GM21717 (cell line): Measurements from ENCODE around the gene EAF2.
A peak's percentile ranks its signal among the peaks of the same experiment; 100 is the strongest.

Experiments
- ATAC-seq: cut with Tn5 transposase; IDR thresholded peaks from one replicate; pipeline ENCODE4 v1.9.1; 2021; ENCODE audit warnings: mild to moderate bottlenecking, moderate library complexity; ENCODE audit not compliant: unreplicated experiment

Gene EAF2

DNA sequence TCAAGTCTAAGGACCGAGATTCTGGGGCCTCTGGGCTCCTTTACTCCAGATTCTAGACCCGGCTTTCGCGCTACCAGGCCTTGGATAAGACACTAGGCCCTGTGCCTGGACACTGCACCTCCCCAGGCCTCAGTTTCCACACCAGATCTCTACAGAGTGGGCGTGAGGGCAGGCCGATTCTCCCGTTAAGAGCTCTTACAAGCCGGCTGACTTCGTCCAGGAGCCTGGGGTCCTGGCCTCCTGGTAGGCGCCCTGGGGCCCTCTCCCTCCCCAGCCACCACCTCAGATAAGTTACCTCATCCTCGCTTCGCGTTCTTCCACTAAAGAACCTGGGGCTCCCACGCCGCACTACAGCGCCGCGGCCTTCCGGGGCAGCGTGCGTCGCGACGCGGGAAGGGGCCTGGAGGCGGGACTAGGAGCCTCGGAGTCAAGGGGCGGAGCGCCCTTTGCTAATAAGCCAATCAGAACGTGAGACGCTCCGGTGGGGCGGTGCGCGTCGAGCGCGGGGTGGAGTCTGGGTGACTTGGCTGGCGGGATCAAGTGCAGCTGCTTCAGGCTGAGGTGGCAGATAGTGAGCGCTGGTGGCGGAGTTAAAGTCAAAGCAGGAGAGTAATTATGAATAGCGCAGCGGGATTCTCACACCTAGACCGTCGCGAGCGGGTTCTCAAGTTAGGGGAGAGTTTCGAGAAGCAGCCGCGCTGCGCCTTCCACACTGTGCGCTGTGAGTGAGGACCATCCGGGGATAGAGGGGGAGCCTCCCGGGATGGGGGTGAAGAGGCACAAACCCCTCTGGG, at the start of gene EAF2, which contains the start of gene IQCB1:
Gene EAF2, plus strand, starts transcription at position 539 of the 794 bp plus-strand sequence. Its CDS starts 77 bp downstream, at position 616.
Gene IQCB1, minus strand, starts transcription at position 390 of the 794 bp plus-strand sequence. CDS start 6,100 bp downstream, outside the sequence.
- peak; percentile 98 for ATAC-seq

DNA sequence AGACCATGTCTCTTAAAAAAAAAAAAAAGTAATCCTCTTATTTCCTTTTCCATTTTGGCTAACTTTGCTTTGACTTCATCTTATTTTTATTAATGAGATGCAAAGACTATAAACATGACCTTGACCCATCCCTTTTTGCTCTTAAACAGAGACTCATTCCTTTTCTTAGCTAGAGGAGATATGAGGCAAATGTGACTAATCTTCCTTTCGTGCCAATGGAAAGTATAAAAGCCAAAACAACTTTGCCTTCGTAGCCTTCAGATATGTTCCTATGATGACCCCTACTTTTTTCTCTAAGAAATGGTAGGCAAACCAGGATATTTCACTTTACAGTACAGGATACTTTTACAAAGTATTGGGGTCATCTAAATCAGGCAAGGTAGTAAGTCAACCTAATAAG, 48.5 kb upstream of the EAF2 start:
- ATAC-seq: no peak

DNA sequence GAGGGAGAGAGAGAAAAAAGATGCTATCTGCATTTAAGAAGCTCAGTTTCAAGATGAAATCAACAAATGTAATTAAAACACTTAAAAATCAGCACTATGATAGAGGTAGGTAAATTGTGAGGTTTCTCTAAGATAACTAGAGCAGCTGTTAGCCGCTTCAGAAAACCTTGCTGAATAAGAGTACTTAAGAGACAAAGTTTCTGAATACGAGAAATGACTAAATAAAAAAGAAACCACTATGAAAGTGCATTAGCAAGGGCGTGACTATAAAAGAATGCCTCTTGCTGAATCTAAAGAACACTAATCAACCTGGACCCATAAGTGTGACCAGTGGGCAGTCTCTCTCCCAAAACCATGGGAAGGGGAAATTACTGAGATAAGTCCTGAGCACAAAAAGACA, 41.9 kb upstream of the EAF2 start:
- ATAC-seq: no peak

DNA sequence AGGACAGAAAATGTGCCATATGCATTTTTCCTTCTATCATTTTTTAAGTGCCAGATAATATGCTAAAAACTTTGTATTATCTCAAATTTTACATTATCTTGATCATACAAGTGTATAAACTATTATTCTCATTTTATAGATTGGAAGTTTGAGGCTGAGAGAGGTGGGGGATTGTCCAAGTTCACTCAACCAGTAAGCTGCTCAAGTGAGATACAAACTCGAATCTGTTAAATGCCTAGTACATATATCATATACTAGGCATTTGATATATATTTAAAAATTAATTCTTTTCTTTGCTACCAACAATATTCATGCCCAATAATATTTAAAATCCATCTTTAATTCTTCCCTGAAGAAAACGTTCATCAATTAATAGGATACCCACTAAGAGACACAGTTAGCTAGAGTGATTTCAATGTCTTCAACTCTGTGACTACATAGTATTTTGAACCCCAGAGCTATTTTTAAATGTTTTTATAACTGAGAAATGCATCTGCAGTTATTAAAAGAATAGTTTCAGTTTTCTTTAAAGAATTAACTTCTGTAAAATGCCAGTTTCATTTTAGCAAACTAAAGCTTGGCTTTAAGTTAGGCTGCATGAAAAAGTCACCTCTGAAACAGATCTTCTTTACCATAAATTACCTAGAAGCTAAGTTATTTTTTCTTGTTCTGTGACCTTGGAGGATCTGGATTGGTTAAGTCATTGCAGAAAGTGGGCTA, 40.6 kb upstream of the EAF2 start:
- peak; percentile 45 for ATAC-seq

DNA sequence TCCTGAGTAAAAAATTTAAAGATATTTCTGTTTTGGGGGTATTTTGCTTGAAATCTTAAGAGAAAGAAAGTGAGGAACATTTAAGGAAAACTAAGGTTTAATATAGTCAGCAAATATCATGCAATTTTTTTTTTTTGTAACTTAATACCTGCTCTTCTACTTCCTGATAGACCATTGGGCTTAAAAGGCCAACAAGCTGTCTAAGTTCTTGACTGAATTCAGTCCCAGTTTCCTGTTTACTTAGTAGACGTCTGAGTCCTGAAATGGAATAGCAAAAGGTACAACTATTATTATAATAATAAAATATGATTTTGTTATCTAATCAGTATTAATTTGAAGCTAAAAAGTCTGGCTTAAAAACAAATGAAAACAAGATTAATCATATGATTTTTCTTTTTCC, 38.0 kb upstream of the EAF2 start:
- ATAC-seq: no peak

DNA sequence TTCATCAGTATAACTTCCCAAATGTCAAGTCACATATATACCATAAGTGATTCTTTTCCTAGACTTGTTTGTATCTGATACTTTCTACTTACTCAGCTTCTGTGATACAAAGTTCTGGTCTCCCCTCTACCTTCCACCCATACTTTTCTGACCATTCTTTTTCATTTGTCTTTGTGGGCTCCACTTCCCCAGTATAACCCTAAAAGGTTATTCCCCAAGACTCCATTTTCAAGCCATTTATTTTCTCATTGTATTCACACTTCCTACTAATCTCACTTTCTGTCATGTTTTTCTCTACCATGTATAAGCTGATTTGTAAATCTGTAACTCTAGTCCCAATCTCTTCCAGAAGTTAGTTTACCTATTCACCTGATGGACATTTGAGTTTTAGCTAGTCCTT, 34.1 kb upstream of the EAF2 start:
- ATAC-seq: no peak

DNA sequence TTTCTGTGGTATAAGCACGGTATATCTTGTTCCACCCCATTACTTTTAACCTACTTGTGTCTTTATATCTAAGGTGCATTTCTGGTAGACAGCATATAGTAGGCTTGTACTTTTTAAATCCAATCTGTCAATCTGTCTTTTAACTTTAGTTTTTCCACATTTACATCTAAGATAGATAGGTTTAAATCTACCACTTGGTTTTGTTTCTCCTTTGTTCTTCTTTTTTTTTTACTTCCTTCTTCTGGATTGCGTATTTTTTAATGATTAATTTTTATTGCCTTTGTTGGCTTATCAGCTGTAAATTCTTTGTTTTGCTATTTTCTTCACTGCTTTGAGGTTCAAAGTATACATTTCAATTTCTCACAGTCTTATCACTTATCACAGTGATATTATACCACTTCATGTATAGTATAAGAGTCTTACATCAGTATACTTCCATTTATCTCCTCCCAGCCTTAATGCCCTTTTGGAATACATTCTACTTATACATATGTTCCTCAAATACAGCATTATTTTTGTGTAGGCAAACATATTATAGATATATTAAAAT, 31.2 kb upstream of the EAF2 start:
- ATAC-seq: no peak

DNA sequence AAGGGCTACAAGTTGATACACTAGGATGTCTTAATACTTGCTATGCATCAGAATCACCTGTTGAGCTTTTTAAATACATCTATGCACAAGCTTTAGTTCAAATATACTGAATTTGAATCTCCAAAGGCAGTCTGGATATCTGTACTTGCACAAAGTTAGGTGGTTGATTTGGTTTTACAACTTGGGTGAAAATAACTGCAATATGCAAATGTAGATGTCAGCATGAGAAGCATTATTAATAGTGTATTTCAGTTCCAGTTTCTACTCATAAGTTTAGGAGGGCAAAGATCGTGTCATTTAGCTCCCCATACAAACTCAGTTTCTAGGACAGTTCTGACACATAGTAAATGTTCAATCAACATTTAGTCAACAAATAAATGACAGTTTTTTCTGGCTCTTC, 25.8 kb upstream of the EAF2 start:
- ATAC-seq: peak; percentile 93

DNA sequence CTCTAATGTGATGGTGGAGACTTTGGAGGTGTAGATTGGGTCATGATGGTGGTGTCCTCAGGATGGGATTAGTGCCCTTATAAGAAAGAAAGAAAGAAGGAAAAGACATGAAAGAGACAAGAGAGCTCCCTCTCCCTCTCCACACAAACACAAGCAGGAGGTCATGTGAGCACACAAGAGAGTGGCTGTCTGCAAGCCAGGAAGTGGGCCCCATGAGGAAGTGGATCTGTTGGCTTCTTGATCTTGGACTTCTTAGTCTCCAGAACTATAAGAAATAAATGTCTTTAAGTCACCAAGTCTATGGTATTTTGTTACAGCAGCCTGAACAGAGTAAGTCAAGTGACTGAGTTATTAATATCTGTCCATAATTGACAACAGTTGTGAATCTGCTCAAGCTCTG, 17.3 kb upstream of the EAF2 start:
- no peak for ATAC-seq

DNA sequence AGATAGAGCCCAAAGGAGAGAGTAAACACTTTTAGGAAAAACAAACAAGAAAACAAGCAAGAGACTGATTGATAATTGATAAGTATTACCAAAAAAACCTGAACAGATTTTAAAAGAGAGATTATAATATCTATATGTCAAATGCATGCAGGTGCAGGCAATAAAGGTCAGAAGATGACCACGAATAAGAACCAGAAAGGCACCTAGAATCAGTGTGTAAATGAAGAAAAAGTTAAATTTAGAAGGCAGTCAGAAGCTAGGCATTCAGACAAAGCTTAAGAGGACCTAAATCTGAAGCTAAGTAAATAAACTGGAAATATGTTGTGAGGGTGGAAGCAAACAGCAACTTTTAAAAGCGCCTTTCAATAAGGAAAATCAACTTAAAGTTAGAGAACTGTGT, 16.4 kb upstream of the EAF2 start:
- ATAC-seq: no peak

DNA sequence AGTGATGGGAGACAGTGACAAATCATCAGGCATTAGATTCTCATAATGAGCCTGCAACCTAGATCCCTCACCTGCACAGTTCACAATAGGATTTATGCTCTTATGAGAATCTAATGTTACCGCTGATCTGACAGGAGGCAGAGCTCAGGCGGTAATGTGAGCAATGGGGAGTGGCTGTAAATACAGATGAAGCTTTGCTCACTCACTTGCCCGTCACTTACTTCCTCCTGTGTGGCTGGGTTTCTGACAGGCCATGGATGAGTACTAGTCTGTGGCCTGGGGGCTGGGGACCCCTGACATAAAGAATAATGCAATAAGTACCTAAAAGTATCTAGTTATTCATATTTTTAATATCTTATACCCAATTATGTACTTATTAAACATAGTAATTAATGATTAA, 15.8 kb upstream of the EAF2 start:
- no peak for ATAC-seq

DNA sequence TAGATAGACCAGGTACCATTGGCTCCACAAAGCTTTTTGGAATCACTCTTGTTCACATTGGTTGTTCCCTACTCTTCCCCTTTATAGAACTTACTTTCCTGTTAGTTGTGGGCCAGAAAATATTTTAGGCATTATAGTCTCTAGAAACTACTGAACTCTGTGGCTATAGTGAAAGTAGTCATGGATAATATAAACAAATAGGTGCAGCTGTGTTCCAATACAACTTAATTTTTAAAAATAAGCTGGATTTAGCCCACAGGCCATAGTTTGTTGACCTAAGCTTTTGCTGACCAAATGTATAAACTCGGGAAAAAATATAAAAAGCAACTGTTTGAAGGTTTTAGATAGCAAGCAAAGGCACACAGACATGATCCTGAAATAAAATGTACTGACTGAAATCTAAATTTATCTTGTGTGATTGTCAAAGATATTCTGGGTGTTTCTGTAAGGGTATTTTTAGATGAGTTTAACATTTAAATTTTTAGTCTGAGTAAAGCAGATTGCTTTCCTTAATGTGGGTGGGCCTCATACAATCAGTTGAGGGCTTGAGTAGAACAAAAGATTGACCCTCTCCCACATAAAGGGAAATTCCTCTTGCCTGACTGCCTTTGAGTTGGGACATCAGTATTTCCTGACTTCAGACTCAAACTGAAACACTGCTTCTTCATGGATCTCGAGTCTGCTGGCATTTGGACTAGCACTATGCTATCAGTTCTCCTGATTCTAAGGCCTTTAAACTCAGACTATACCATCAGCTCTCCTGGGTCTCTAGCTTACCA, 13.4 kb upstream of the EAF2 start:
- ATAC-seq: no peak

DNA sequence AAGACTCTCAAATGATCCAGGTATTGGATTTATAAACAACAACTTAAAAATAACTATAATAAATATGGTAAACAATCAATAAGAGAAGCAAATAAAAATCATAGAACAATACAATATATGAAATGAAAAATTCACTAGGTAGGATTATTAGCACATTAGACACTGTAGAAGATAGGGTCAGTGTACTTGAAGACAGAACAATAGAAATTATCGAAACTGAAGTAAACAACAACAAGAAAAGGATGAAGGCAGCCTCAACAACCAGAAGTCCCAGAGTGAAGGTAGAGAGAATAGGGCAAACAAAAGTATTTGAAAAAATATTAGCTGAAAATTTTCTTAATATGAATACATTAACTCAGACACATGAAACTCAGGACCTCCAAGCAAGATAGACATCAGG, 12.0 kb upstream of the EAF2 start:
- ATAC-seq: no peak

DNA sequence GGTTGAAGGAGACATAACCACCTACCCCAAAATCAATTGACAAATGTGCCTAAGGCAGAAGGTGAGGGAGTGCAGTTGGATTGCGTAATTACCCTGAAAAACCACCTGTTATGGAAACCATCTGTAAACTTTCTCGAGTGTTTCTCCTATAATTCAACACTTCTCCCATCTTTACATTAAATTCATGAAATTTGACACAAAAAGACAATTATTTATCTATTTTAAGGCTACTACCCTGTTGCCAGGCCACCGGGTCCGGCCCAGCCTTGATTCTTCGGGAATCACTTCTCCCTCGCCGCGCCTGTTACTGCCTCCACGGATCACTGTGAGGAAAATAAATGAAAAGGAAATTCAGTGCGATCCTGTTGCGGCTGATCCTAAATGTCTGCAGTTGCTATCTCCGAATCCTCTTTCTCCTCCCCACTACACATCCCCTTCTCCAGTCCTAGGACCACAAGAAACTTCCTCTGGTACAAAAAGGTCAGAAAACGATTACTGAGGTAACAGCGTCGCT, 795 bp upstream of the EAF2 start:
- no peak for ATAC-seq

DNA sequence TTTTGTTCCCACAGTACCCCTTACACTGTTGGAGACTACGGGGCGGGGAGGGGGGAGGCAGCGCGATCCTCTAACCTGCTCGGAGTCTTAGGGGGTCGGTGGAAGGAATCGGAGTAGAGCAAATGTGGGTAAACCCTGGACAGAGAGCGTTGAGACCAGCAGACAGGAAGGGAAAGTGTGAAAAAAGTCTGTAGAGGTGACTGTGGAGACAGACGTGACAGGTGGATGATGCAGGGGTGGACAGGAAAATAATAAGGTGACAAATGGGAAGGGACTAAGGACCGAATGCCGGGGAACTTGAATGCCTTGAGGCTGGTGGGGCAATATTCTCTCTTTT, 424 bp downstream of the EAF2 start:
- ATAC-seq: peak; percentile 24

DNA sequence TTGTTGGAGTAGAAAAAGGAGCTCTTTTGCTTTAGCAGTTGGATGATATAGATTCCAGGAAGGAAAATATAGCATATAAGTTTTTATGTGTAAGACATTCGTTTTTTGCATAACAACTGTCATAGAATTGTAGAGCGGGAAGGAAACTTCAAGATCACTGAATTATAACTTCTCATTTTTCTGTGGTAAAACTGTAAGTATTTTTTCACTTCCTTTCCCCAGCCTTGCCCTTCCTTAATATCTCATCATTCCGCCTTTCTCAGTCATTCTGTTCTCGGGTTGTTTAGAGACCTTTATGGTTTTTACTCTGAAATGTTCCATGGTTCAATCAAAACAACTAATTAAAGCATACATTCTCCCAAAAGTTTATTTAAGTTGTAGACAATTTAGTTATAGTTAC, 1.1 kb downstream of the EAF2 start:
- no peak for ATAC-seq

DNA sequence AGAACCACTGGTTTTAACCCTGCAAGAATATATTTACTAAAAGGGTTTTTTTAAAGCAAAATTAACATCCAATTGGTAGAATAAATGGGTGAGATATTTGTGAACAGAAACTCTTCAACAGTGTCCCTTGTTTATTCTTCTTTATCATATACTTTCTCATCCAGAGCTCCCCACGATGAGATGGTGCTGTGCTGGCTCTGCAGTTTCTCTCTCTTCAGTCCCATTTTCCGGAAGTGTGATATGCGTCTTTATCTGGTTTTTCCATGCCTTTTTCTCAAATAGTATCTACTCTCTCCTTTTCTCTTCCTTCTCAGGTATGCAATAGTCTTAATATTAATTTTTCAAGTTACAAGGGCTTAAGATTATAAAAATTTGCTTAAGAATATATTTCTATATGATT, 1.5 kb downstream of the EAF2 start:
- no peak for ATAC-seq

DNA sequence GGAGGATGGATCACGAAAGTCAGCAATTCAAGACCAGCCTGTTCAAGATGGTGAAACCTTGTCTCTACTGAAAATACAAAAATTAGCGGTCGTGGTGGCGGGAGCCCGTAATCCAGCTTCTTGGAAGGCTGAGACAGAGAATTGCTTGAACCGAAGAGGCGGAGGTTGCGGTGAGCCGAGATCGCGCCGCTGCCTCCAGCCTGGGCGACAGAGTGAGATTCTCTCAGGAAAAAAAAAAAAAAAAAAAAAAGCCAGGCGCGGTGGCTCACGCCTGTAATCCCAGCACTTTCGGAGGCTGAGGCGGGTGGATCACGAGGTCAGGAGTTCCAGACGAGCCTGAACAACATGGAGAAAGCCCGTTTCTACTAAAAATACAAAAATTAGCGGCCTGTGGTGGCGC, 5.0 kb downstream of the EAF2 start:
- ATAC-seq: no peak

DNA sequence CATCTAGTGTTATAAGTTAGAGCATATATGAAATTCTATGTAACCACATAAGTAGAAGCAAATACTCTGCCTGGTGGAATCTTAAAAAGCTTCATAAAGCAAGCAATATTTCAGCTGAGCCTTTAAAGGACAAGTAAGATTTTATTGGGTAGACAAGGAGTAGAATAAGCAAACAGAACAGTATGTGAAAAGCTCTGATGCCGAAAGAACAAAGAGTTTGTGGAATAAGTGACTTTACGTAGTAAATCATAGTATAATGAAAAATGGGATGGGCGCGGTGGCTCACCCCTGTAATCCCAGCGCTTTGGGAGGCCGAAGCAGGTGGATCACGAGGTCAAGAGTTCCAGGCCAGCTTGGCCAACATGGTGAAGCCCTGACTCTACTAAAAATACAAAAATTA, 9.9 kb downstream of the EAF2 start:
- no peak for ATAC-seq

DNA sequence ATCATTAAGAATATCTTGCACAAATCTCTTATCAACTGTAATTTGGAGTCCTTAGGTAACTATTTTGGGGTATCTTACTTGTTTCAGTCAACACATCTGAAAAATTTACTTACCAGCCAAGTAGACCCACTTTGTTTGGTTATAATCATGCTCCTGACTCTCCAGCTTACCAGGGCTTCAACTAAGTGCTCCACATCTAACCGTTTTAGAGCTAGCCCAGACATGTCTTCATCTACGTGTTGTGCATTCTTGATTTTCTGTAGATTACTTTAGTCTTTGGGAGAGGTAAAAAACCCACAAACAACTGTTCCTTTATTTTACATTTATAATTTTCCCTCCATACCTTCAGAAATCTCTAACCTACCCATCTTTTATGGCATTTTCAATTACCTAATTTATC, 17.2 kb downstream of the EAF2 start:
- no peak for ATAC-seq

DNA sequence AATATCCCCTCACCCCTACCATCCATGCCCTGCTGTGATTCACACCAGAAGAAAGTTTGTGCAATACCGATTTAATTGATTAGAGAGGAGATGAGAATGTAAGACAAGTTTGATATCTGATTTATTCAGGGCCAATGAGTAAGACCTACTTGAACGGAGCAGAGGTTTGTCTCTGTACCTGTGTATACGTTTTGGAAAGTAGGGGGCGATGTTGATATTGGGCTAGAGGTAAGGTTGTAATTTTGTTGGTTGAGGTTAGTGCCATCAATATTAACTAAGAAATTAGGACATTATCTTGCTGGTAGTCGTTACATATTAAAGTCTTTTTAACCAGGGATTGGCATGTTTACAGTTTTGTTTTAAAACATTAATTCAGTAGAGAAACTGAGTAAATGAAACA, 20.5 kb downstream of the EAF2 start:
- no peak for ATAC-seq
